SK-N-MC (cell line): ENCODE data around the gene H3-3A.

Experiments used
- DNase-seq: peaks from one replicate; pipeline ENCODE4 v3.0.0-alpha.2; 2011; ENCODE audit warnings: low read depth, low spot score
- H3K27ac ChIP-seq: fragments of 200-600 bp; sonication (generic); 2 replicates; pipeline ENCODE4 v1.5.1; 2016; ENCODE audit warnings: mixed run types
- H3K36me3 ChIP-seq: fragments of 200-600 bp; sonication (generic); 2 replicates; pipeline ENCODE4 v1.6.1; 2017; ENCODE audit warnings: antibody characterized with exemption, low read length, mixed read lengths; ENCODE audit not compliant: insufficient read depth
- H3K4me3 ChIP-seq: fragments of 200-600 bp; sonication (generic); 2 replicates; pipeline ENCODE4 v1.5.1; 2016
- H3K9ac ChIP-seq: fragments of 200-600 bp; sonication (generic); 2 replicates; pipeline ENCODE4 v1.8.0; 2017; ENCODE audit warnings: mixed run types, mixed read lengths; ENCODE audit not compliant: insufficient read length
- H3K9me3 ChIP-seq: fragments of 200-600 bp; sonication (generic); 2 replicates; pipeline ENCODE4 v1.6.1; 2017; ENCODE audit warnings: low read depth, mild to moderate bottlenecking, antibody characterized with exemption, low read length, moderate library complexity, mixed read lengths
- EZH2 ChIP-seq: fragments of 200-600 bp; sonication (generic); IDR thresholded peaks from one replicate; pipeline ENCODE4 v1.6.1; 2017; ENCODE audit warnings: antibody characterized with exemption
- FOXP2 ChIP-seq: optimal IDR thresholded peaks from 2 replicates; pipeline ENCODE3; 2011; ENCODE audit warnings: mild to moderate bottlenecking, moderate library complexity; ENCODE audit not compliant: insufficient read depth; ENCODE audit errors: extremely low read length, control extremely low read depth
- POLR2AphosphoS5 ChIP-seq: IDR thresholded peaks from 2 replicates; pipeline ENCODE4 v1.6.1; 2012; ENCODE audit warnings: mild to moderate bottlenecking, low read depth, low read length, borderline replicate concordance

H3-3A gene

GRCh38 chr1:226061068-226061840, 1.3 kb upstream of the H3-3A start:
- Histone ChIP-seq H3K4me3 (peak overlapping the region; percentile 92), H3K9me3 (no peaks in the 10 kb centered on the region), H3K36me3 (peaks cover 14% of the 10 kb centered on the region), H3K9ac (peak overlapping the region; percentile 96), H3K27ac (peak overlapping the region; percentile 90)
- DNase-seq = no peak
- TF ChIP-seq FOXP2 (no peak), EZH2 (no peak), POLR2AphosphoS5 (no peak)

GRCh38 chr1:226061841-226062557, 517 bp upstream of the H3-3A start:
- Histone ChIP-seq H3K9ac (peak overlapping the region; percentile 96), H3K9me3 (no peaks in the 10 kb centered on the region), H3K27ac (peak overlapping the region; percentile 90), H3K4me3 (peak overlapping the region; percentile 92), H3K36me3 (peaks cover 22% of the 10 kb centered on the region)
- no peak for DNase-seq
- no peak for TF ChIP-seq FOXP2
- TF ChIP-seq POLR2AphosphoS5 = peak; percentile 60; the same call in 1 of the 2 replicates

GRCh38 chr1:226063224-226063976, 884 bp downstream of the H3-3A start:
- TF ChIP-seq EZH2 (no peak), FOXP2 (no peak), POLR2AphosphoS5 (no peak)
- DNase-seq = no peak
- Histone ChIP-seq H3K36me3 (peaks cover 36% of the 10 kb centered on the region), H3K27ac (peak overlapping the region; percentile 99), H3K9ac (peak overlapping the region; percentile 98), H3K9me3 (no peaks in the 10 kb centered on the region), H3K4me3 (peak overlapping the region; percentile 96)

DNA sequence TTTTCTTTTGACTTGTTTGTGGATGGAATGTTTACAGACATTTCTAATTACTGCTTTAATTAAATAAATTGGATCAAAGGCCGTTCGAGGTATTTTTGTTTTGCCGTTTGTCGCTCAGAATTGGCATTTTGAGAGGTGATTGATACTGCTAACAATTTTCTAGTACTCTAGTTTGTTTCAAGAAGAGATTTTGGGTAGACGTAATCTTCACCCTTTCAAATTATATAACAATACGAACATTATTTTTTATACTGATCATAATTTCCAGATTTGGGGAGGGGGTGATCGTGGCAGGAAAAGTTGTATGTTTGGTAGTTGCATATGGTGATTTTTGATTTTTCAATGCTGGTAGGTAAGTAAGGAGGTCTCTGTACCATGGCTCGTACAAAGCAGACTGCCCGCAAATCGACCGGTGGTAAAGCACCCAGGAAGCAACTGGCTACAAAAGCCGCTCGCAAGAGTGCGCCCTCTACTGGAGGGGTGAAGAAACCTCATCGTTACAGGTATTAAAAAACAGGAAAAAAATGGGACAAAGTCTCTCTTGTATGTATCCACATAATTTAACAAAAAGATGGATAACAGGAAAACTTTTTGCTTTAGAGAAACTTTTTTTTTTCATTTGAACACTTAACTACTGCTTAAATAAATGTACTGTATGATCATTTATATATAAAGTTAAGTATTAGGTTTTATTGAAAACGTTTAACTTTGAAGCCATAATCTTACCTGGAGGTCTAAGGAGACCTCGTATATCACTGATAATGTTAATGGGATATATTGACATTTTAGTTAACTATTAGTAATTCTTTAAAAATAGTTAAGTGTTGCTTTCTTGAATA, 1.7 kb downstream of the H3-3A start:
- H3K36me3 ChIP-seq = peaks cover 44% of the 10 kb centered on the region
- H3K9ac ChIP-seq = peak overlapping the region; percentile 98
- peak overlapping the region; percentile 99; the same call in 1 of the 2 replicates for H3K27ac ChIP-seq
- peak overlapping the region; percentile 96 for H3K4me3 ChIP-seq
- H3K9me3 ChIP-seq = no peaks in the 10 kb centered on the region
- DNase-seq = no peak
- TF ChIP-seq FOXP2 (no peak), EZH2 (no peak), POLR2AphosphoS5 (no peak)

- TF ChIP-seq POLR2AphosphoS5 = no peak
- TF ChIP-seq EZH2 = no peak
- TF ChIP-seq FOXP2 = no peak
- DNase-seq = no peak
- Histone ChIP-seq H3K27ac (no peak overlapping the region), H3K9ac (peak overlapping the region; percentile 64), H3K4me3 (peak overlapping the region; percentile 96), H3K36me3 (peaks cover 50% of the 10 kb centered on the region), H3K9me3 (no peaks in the 10 kb centered on the region)
These were observed 2.3 kb downstream of the H3-3A start for GRCh38 chr1:226064816-226065248.

- Histone ChIP-seq H3K4me3 (no peak overlapping the region), H3K9ac (no peak overlapping the region), H3K36me3 (peaks cover 63% of the 10 kb centered on the region), H3K9me3 (no peaks in the 10 kb centered on the region), H3K27ac (no peak overlapping the region)
- TF ChIP-seq FOXP2 (no peak), POLR2AphosphoS5 (no peak), EZH2 (no peak)
- DNase-seq = no peak
These were observed 4.0 kb downstream of the H3-3A start for GRCh38 chr1:226066415-226067078.

GRCh38 chr1:226069811-226070489, 7.4 kb downstream of the H3-3A start:
- Histone ChIP-seq H3K9me3 (no peaks in the 10 kb centered on the region), H3K4me3 (no peak overlapping the region), H3K36me3 (peaks cover 86% of the 10 kb centered on the region), H3K9ac (no peak overlapping the region), H3K27ac (no peak overlapping the region)
- DNase-seq = no peak
- no peak for TF ChIP-seq FOXP2
- TF ChIP-seq EZH2 = no peak
- TF ChIP-seq POLR2AphosphoS5 = no peak
